Esophagus squamous epithelium (tissue), 4 donors: ENCODE measurements around the gene CFAP69.

Source experiments
- POLR2A ChIP-seq, 4 donors: fragments of 450-650 bp; IDR thresholded peaks; one replicate each; pipeline ENCODE4 v1.6.1; 2017; ENCODE audit warnings: antibody characterized with exemption in 4 of 4, mild to moderate bottlenecking in 4 of 4, moderate library complexity in 3 of 4
- TF ChIP-seq, protein P1 (sequence below), 6 experiments: fragments of 450-650 bp in 4 of 6; fragments of 200-600 bp in 2 of 6; sonication (generic) in 2 of 6; IDR thresholded peaks; one replicate each; pipeline ENCODE4 v1.5.1; 2016 to 2019; ENCODE audit warnings: antibody characterized with exemption in 6 of 6, mild to moderate bottlenecking in 4 of 6, moderate library complexity in 4 of 6

DNA sequence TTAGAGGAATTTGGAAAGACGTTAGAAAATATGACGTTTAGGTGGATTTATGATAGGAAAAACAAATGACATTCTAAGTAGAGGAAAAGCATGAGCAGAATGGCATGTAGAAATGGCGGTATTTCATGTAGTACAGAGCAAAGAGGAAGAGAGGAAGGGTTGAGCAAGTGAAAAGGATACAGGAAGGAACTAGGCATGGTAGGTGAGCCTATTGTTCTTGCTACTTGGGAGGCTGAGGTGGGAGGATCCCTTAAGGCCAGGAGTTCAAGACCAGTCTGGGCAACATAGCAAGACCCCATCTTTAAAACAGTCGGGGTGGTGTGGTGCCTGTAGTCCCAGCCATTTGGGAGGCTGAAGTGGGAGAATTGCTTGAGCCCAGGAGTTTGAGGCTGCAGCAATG is 102.8 kb downstream of the CFAP69 start:
- TF ChIP-seq, protein P1, sequence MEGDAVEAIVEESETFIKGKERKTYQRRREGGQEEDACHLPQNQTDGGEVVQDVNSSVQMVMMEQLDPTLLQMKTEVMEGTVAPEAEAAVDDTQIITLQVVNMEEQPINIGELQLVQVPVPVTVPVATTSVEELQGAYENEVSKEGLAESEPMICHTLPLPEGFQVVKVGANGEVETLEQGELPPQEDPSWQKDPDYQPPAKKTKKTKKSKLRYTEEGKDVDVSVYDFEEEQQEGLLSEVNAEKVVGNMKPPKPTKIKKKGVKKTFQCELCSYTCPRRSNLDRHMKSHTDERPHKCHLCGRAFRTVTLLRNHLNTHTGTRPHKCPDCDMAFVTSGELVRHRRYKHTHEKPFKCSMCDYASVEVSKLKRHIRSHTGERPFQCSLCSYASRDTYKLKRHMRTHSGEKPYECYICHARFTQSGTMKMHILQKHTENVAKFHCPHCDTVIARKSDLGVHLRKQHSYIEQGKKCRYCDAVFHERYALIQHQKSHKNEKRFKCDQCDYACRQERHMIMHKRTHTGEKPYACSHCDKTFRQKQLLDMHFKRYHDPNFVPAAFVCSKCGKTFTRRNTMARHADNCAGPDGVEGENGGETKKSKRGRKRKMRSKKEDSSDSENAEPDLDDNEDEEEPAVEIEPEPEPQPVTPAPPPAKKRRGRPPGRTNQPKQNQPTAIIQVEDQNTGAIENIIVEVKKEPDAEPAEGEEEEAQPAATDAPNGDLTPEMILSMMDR (IDR thresholded peaks at IDR 0.05) = no peak
- TF ChIP-seq POLR2A (IDR thresholded peaks at IDR 0.05) = no peak
